Transverse colon (tissue), 1 donor: ENCODE measurements around the gene ST7L.

ENCODE experiments used
- EP300 ChIP-seq: sonication (generic); formaldehyde crosslinking; IDR thresholded peaks from one replicate; pipeline ENCODE4 v1.6.1; 2017; ENCODE audit warnings: antibody characterized with exemption, low read depth
- POLR2A ChIP-seq: fragments of 450-650 bp; IDR thresholded peaks from one replicate; pipeline ENCODE4 v1.6.1; 2016; ENCODE audit warnings: antibody characterized with exemption, mild to moderate bottlenecking, moderate library complexity

DNA sequence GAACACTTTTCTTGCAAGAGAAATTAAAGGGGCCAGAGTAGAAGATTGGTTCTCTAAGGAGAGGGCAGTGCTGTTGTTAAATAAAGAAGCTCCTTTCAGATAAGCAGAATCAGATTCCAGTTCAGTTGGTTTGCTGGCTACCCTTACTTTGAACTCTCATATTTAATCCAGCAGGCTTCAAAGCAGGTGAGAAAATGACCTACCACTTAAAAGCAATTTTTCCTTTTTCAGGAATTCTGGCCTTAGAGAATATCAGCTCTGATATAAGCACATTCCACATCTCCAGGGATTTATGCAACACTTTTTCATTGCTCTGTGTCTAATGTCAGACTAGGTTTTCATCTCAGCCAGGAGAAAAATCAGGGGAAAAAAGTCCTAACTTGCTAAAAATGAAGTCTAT is 81.5 kb downstream of the ST7L start:
- TF ChIP-seq POLR2A (no peak), EP300 (no peak)
